ENCODE results near the gene AURKA. TPM values are rescaled to one million over a fixed set of nuclear protein-coding genes. Genes with fewer than 3 reads are reported as not detected.

Gene AURKA
- 84.8 and 90.8 TPM in 2 replicates for total RNA-seq (2021; fragmentation: NEBNext Ultra II Directional; extraction: Animal tissue kit (Norgen Biotek cat#: 25700))
- polyA plus RNA-seq (2011; rRNA removed), result 37.5 and 45.8 TPM in 2 replicates
- 58.8 TPM for polyA plus RNA-seq (2011; cell fraction: cytosol; rRNA removed)
- polyA plus RNA-seq (2011; cell fraction: nucleus; rRNA removed), result 25.7 TPM
- polyA plus RNA-seq (2012, experiment 1 of 2), result 50.7 to 74.2 TPM (median 56.9 TPM) in 4 replicates
- polyA plus RNA-seq (2012, experiment 2 of 2), result 17.7 TPM
- polyA plus RNA-seq (2013, experiment 1 of 2), result 69.7 TPM
- polyA plus RNA-seq (2013, experiment 2 of 2), result 71.0 TPM
- polyA minus RNA-seq (2011; rRNA and poly(A)+ RNA removed), result 50.4 and 52.9 TPM in 2 replicates
- polyA minus RNA-seq (2011; cell fraction: cytosol; rRNA and poly(A)+ RNA removed), result 36.8 TPM
- 25.2 TPM for polyA minus RNA-seq (2011; cell fraction: nucleus; rRNA and poly(A)+ RNA removed)
- long read RNA-seq, experiment 1, transcript AURKA-206 (9 exons, 2,169 nt), result minor isoform, 6 of 74 reads
- long read RNA-seq, experiment 1, transcript AURKA-208 (9 exons, 2,114 nt), result major isoform, 14 of 74 reads
- long read RNA-seq, experiment 1, partial matches to known transcripts, result 42 of 74 reads
- long read RNA-seq, experiment 1, other reads (novel, unspliced or antisense), result 8 of 74 reads
- long read RNA-seq, experiment 2, transcript AURKA-201 (10 exons, 2,223 nt), result minor isoform, 8 of 119 reads
- long read RNA-seq, experiment 2, transcript AURKA-208 (9 exons, 2,114 nt), result major isoform, 36 of 119 reads
- long read RNA-seq, experiment 2, transcript AURKA-206 (9 exons, 2,169 nt), result minor isoform, 22 of 119 reads
- long read RNA-seq, experiment 2, transcript AURKA-202 (9 exons, 2,248 nt), result minor isoform, 8 of 119 reads
- long read RNA-seq, experiment 2, partial matches to known transcripts, result 24 of 119 reads
- long read RNA-seq, experiment 2, other reads (novel, unspliced or antisense), result 17 of 119 reads

- POLR2A ChIA-PET (ENCODE audit: partially characterized antibody), result interaction anchor here (0.6 to 3.1 kb wide), 10 partner anchors 10 to 676 kb away, joined by 3 to 10 read pairs (median 4); partner anchors contain the start of genes FAM210B and RTF2
- Histone ChIP-seq H2AFZ (ENCODE audit: low read length) (peak within 1 kb of the TSS; percentile 38; the same call in 1 of the 2 replicates), H2BK15ac (ENCODE audit: low read length) (no peak within 1 kb of the TSS)
- TF ChIP-seq POU5F1 (IDR thresholded peaks at IDR 0.05; ENCODE audit: low read depth, low read length), result no peak
- TF ChIP-seq NRF1 (IDR thresholded peaks at IDR 0.05; ENCODE audit: low read depth, low read length), result peak; percentile 74
- peak; percentile 65; the same call in 1 of the 2 replicates for TF ChIP-seq SP1 (IDR thresholded peaks at IDR 0.05; ENCODE audit: low read depth, low read length)
- TF ChIP-seq EP300 (IDR thresholded peaks at IDR 0.05; ENCODE audit: borderline replicate concordance in 1 of 2, low read depth in 2 of 2, low read length in 2 of 2), result no peak; a peak in 1 of 3 replicates
These were observed at the start of gene AURKA, which contains the start of gene CSTF1 for GRCh38 chr20:56392132-56392880. TSS of gene AURKA (minus strand) at chr20:56392215. CDS start at chr20:56388197, 4,018 bp downstream. TSS of gene CSTF1 (plus strand) at chr20:56392645. CDS start at chr20:56395553, 2,908 bp downstream.

More at GRCh38 chr20:56392132-56392880, at the start of gene AURKA, which contains the start of gene CSTF1:
- Histone ChIP-seq H4K8ac (ENCODE audit: extremely low read depth, insufficient read depth, low read length) (peak within 1 kb of the TSS; percentile 96; the same call in 1 of the 2 replicates), H4K20me1 (replicated peaks in 1 of 2; ENCODE audit: control insufficient read depth in 1 of 2, insufficient read depth in 2 of 2, low read length in 2 of 2) (peaks cover 4 to 10% of the 10 kb centered on the region in 2 experiments), H4K91ac (replicated peaks; ENCODE audit: insufficient read length, low read length) (peak within 1 kb of the TSS; percentile 95), H3K27me3 (replicated peaks in 1 of 4; ENCODE audit: control insufficient read depth in 3 of 4, extremely low read depth in 1 of 4, insufficient read depth in 3 of 4, low read length in 3 of 4) (no peaks in the 10 kb centered on the region), H2BK120ac (replicated peaks; ENCODE audit: low read depth, low read length) (no peak within 1 kb of the TSS), H3K4me2 (ENCODE audit: insufficient read depth in 1 of 2, low read depth in 2 of 2, low read length in 2 of 2) (peak within 1 kb of the TSS; percentile 97), H3K23ac (ENCODE audit: insufficient read length) (no peak within 1 kb of the TSS), H3K79me1 (ENCODE audit: low read depth, low read length) (peaks cover 10% of the 10 kb centered on the region), H3K4ac (replicated peaks; ENCODE audit: insufficient read length, low read depth, low read length) (peak within 1 kb of the TSS; percentile 40), H2BK5ac (ENCODE audit: low read depth, low read length) (peak within 1 kb of the TSS; percentile 84), H3K27ac (ENCODE audit: low read depth, low read length) (peak within 1 kb of the TSS; percentile 92), H4K5ac (ENCODE audit: insufficient read length, low read depth, low read length) (peak within 1 kb of the TSS; percentile 87), H3K79me2 (ENCODE audit: control insufficient read depth in 1 of 2, insufficient read depth in 2 of 2, low read length in 2 of 2) (peaks cover 28 to 79% of the 10 kb centered on the region in 2 experiments), H3K23me2 (ENCODE audit: low read depth, low read length) (peaks cover 3% of the 10 kb centered on the region), H3K4me3 (ENCODE audit: extremely low read depth in 1 of 4, insufficient read depth in 2 of 4, low read depth in 3 of 4, low read length in 4 of 4) (peak within 1 kb of the TSS; percentile 88 to 99 (median 98)), H2BK20ac (ENCODE audit: low read length) (no peak within 1 kb of the TSS), H3K36me3 (ENCODE audit: control insufficient read depth in 2 of 4, insufficient read depth in 4 of 4, low read length in 3 of 4) (peaks cover 17 to 48% (median 40%) of the 10 kb centered on the region in 4 experiments), H3K18ac (ENCODE audit: extremely low read depth, low read length) (peak within 1 kb of the TSS; percentile 42; the same call in 1 of the 2 replicates), H2BK12ac (ENCODE audit: low read depth, low read length) (no peak within 1 kb of the TSS; the same call in 1 of the 2 replicates), H2AK5ac (ENCODE audit: low read depth, low read length) (peak within 1 kb of the TSS; percentile 67; the same call in 1 of the 2 replicates), H3K4me1 (replicated peaks in 1 of 4; ENCODE audit: control insufficient read depth in 3 of 4, insufficient read depth in 4 of 4, low read length in 3 of 4) (peaks cover 3 to 7% (median 4%) of the 10 kb centered on the region in 4 experiments; a peak in 5 of 7 replicates), H3K9ac (replicated peaks in 1 of 4; ENCODE audit: extremely low read depth in 1 of 4, low read depth in 3 of 4, low read length in 3 of 4) (peak within 1 kb of the TSS; percentile 91 to 99 (median 96)), H3K9me3 (ENCODE audit: insufficient read depth in 2 of 2, low read depth in 1 of 2, low read length in 1 of 2) (no peaks in the 10 kb centered on the region), H3K56ac (replicated peaks; ENCODE audit: insufficient read length, low read depth, low read length) (peak within 1 kb of the TSS; percentile 84), H3K14ac (ENCODE audit: insufficient read length) (no peak within 1 kb of the TSS)
- CTCF ChIA-PET (ENCODE audit: partially characterized antibody), result interaction anchor here (0.8 to 1.2 kb wide), 3 partner anchors 9 to 1884 kb away, joined by 3 to 4 read pairs (median 3); no protein-coding TSS in a partner anchor
- FAIRE-seq (no peak), DNase-seq (ENCODE audit: low read depth in 1 of 2, low spot score in 2 of 2) (peak; percentile 98 to 99)
- 0% methylated on average over 52 of the region's 53 CpGs; no CpG with 5 or more reads in 1 of the 2 experiments for WGBS, 2 experiments (ENCODE audit: extremely low coverage in 1 of 2, insufficient coverage in 1 of 2, insufficient read length in 1 of 2, insufficient replicate concordance in 2 of 2, low coverage in 1 of 2, low lambda C conversion rate in 2 of 2, missing lambda C conversion rate in 1 of 2)

Data from H1 (cell line).